PFSK-1 (cell line): Measurements from ENCODE around the gene ADTRP.

Experiments
- POLR2AphosphoS5 ChIP-seq: IDR thresholded peaks from 2 replicates; pipeline ENCODE4 v1.6.1; 2012; ENCODE audit warnings: low read depth, mild to moderate bottlenecking, control low read depth, low read length, moderate library complexity
- REST ChIP-seq, 2 experiments: IDR thresholded peaks; 2 replicates each; pipeline versions ENCODE4 v1.6.1 to v1.8.0; 2011 to 2012; ENCODE audit warnings: low read depth in 2 of 2, low read length in 2 of 2, control low read depth in 1 of 2, inconsistent platforms in 1 of 2, mild to moderate bottlenecking in 1 of 2, moderate library complexity in 1 of 2; ENCODE audit not compliant: insufficient read depth in 1 of 2
- SIN3A ChIP-seq: IDR thresholded peaks from 2 replicates; pipeline ENCODE4 v1.6.1; 2012; ENCODE audit warnings: mild to moderate bottlenecking, low read length, moderate library complexity, borderline replicate concordance; ENCODE audit not compliant: insufficient read depth
- TAF1 ChIP-seq: IDR thresholded peaks from 2 replicates; pipeline ENCODE4 v1.6.1; 2012; ENCODE audit warnings: low read length, control low read depth, borderline replicate concordance; ENCODE audit not compliant: insufficient read depth

- TF ChIP-seq REST (IDR thresholded peaks at IDR 0.05; ENCODE audit: insufficient read depth in 1 of 2, low read depth in 2 of 2, low read length in 2 of 2), result no peak
- no peak for TF ChIP-seq POLR2AphosphoS5
- TF ChIP-seq SIN3A, result no peak
- no peak for TF ChIP-seq TAF1
Measured at GRCh38 chr6:11750682-11751081, 27.9 kb downstream of the ADTRP start.
